Stimulated activated effector memory CD8-positive, alpha-beta T cell treated with anti-CD3 and anti-CD28 coated beads, Interleukin-12 subunit alpha, Interleukin-12 subunit beta, amount 100 ng/mL, for 72 hours (primary cell): ENCODE data around the gene INTS7.
"Not testable (repeated sequence)": the region's sequence is repeated elsewhere in the genome, so short reads cannot be mapped to it uniquely, and the experiment has no call there.

Experiments used
- ATAC-seq: fragments of 150-1000 bp; cut with Tn5 transposase; 2 replicates; pipeline ENCODE4 v1.10.0; 2021
- DNase-seq, 2 donors: peaks; one replicate each; pipeline ENCODE4 v3.0.0; 2021 to 2022; ENCODE audit warnings: low spot score in 2 of 2
- H3K27ac Mint-ChIP-seq: one replicate; pipeline ENCODE4 v1.8.0; 2022; ENCODE audit warnings: mild to moderate bottlenecking, mixed read lengths
- H3K36me3 Mint-ChIP-seq: one replicate; pipeline ENCODE4 v1.8.0; 2022; ENCODE audit warnings: mild to moderate bottlenecking, mixed read lengths
- H3K4me1 Mint-ChIP-seq: one replicate; pipeline ENCODE4 v1.8.0; 2022; ENCODE audit warnings: mixed read lengths
- H3K4me3 Mint-ChIP-seq: one replicate; pipeline ENCODE4 v1.8.0; 2022; ENCODE audit warnings: mild to moderate bottlenecking, mixed read lengths
- H3K9me3 Mint-ChIP-seq: one replicate; pipeline ENCODE4 v1.8.0; 2022; ENCODE audit warnings: mixed read lengths

The INTS7 gene

DNA sequence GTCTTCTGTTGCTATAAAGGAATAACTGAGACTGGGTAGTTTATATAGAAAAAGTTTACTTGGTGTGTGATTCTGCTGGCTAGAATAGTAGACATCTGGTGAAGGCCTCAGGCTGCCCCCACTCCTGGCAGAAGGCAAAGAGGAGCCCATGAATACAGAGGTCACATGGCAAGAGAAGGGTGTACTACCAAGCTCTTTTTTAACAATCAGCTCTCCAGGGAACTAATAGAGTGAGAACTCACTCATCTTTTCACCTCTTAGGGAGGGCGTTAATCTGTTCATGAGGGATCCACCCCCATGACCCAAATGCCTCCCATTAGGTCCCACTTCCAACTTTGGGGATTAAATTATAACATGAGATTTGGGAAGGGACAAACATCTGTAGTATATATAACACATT lies 9.5 kb upstream of the INTS7 start:
- peaks cover 97% of the 10 kb centered on the region for H3K36me3 Mint-ChIP-seq
- DNase-seq: no peak

DNA sequence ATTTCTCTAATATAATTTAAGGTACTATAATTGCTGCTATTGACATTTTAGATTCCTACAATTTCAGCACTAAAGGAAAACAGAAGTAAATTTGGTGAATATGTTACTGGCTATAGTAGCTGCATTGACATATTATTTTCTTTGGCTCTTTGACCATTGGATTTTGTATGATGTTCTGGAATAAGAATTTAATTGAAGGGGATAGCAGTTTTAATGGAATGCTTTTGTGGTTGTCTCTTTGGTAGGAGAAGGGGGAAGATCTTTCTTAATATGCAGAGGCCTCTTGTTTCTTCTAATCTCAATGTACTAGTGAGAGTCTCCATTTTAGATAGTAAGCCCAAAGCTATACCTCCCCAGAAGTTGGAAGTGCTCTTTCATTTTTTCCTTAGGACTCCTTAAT lies 7.1 kb upstream of the INTS7 start:
- no peak overlapping the region for H3K27ac Mint-ChIP-seq
- peaks cover 24% of the 10 kb centered on the region for H3K4me1 Mint-ChIP-seq
- ATAC-seq (no peak), DNase-seq (no peak)
- no peak overlapping the region for H3K4me3 Mint-ChIP-seq
- peaks cover 97% of the 10 kb centered on the region for H3K36me3 Mint-ChIP-seq
- no peaks in the 10 kb centered on the region for H3K9me3 Mint-ChIP-seq

More for the DNA sequence above, 9.5 kb upstream of the INTS7 start:
- ATAC-seq: no peak
- H3K27ac Mint-ChIP-seq: no peak overlapping the region
- peaks cover 13% of the 10 kb centered on the region for H3K4me1 Mint-ChIP-seq
- H3K9me3 Mint-ChIP-seq: no peaks in the 10 kb centered on the region
- no peak overlapping the region for H3K4me3 Mint-ChIP-seq

DNA sequence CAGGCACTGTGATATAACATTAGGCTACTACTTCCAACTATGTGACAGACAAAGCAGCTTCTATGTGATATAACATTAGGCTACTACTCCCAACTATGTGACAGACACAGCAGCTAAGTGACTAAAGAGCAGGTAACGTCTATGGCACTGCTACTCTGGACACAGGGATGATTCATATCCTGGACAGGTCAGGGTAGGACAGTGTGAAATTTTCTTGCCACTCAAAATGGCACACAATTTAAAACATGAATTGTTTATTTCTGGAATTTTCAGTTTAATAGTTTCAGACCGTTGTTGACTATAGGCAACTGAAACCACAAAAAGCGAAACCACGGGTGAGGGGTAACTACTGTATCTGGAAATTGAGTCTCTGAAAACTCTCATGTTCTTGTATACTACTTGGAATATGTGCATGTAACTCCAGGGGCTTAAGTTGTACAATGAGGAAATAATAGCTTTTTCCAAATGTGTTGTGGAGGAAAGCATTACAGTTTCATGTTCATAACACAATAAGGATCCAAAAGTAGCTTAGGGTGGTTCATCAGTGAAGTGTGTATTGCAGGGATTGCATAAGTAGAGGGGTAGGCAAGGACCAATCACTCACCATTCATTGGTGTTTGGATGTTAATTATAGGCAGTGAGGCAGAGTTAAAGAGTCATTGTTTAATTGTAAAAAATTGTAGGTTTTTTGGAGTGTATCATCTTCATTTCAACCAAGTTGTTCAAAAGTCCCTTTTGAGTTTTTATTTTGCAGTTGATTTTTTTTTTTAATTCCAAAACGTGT lies 5.5 kb upstream of the INTS7 start:
- no peak for DNase-seq
- peaks cover 31% of the 10 kb centered on the region for H3K4me1 Mint-ChIP-seq
- H3K36me3 Mint-ChIP-seq: peaks cover 95% of the 10 kb centered on the region
- no peak overlapping the region for H3K27ac Mint-ChIP-seq
- H3K9me3 Mint-ChIP-seq: no peaks in the 10 kb centered on the region
- peak overlapping the region; percentile 15 for H3K4me3 Mint-ChIP-seq
- peak; percentile 47 for ATAC-seq

DNA sequence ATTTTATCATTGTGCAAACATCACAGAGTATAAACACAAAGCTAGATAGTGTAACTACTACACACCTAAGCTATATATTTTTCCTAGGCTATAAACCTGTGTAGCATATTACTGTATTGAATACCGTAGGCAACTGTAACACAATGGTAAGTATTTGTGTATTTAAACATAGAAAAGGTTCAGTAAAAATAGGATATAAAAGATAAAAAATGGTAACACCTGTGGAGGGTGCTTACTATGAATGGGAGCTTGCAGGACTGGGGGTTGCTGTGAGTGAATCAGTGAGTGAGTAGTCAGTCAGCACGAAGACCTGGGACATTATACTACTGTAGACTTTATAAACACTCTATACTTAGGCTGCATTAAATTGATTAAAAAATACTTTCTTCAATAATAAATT lies 4.3 kb upstream of the INTS7 start:
- no peak overlapping the region for H3K27ac Mint-ChIP-seq

DNA sequence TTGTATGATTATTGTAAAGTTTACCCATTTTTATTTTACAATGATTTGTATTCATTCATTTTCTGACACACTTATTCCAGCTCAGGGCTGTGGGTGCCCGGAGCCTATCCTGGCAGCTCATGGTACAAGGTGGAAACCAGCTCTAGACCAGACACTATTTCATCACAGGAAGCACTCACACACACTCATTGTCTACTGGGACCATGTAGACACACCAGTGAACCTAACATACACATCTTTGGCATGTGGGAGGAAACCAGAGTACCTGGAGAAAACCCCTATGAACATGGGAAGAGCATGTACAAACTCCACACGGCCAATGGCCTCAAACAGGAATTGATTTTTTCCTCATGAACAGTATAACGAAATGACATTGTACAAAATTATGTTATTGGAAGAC lies 2.5 kb upstream of the INTS7 start:
- Mint-ChIP-seq H3K4me1 (peaks cover 33% of the 10 kb centered on the region), H3K4me3 (peak overlapping the region; percentile 82)
- no peak for DNase-seq

More for the DNA sequence above, 4.3 kb upstream of the INTS7 start:
- H3K4me3 Mint-ChIP-seq: no peak overlapping the region
- ATAC-seq (no peak), DNase-seq (no peak)
- H3K9me3 Mint-ChIP-seq: no peaks in the 10 kb centered on the region
- peaks cover 95% of the 10 kb centered on the region for H3K36me3 Mint-ChIP-seq
- peaks cover 25% of the 10 kb centered on the region for H3K4me1 Mint-ChIP-seq

DNA sequence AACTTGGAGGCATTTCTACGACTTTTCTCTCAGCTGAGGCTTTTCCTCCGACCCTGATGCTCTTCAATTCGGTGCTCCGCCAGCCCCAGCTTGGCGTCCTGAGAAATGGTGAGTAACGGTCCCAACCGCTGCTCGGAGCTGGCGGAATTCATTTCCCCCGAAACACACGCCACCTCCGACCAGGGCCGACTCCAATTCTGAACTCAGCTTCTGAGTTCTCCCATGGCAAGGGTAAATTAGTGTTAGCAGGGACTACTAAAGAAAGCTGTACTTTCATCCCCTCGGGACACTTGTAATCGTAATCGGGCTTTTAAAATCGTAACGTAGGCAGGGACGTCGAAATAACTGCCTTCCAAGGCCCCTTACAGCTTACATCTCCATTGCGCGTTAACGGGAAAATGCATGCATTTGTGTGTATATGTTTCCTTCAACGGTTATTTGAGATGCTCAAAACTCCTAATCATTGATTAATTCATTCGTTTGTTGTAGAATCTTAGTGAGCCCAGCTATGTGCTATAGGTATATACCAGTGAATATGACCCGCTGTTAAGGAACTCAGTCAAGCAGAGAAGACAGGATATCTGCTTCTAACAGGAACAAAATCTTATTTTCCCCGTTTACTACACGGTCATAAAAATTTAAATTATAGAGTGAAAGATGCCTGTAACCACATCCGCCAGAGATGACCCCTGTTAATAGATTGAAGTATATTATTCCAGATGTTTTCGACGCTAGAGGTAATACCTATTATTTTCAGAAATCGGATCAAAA lies 663 bp upstream of the INTS7 start:
- DNase-seq (no peak), ATAC-seq (peak; percentile 19)
- Mint-ChIP-seq H3K9me3 (no peaks in the 10 kb centered on the region), H3K4me3 (peak overlapping the region; percentile 82), H3K36me3 (peaks cover 70% of the 10 kb centered on the region), H3K4me1 (peaks cover 51% of the 10 kb centered on the region), H3K27ac (peak overlapping the region; percentile 97)

More for the DNA sequence above, 2.5 kb upstream of the INTS7 start:
- peaks cover 85% of the 10 kb centered on the region for H3K36me3 Mint-ChIP-seq
- peak overlapping the region; percentile 27 for H3K27ac Mint-ChIP-seq
- H3K9me3 Mint-ChIP-seq: no peaks in the 10 kb centered on the region
- ATAC-seq: no peak

DNA sequence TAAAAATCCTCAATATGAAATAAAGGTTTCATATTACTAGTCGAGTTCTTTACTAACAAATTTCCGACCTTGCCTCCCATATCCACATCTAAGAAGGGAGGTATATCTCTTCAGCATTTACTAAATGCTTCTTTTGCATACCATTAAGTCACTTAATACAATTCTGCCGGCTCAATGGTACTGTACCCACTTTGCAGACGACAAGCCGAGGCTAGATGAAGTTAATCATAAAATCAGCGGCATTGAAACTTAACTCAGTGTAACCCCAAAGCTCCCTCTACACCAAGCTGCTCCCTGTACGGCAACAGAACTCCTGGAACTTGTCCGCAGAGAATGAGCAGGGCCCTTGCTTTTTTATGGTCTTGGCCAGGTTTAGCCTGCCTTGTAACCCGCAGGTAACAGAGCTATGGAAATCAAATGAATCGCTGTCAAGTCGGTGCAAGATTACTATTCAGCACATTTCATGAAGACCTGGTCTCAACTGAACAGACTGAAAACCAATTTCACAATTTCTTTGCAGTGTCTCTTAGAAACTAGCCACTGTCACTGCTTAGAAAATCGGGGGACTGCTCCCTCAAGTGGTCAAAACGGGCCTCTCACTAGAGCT lies 738 bp downstream of the INTS7 start:
- peak overlapping the region; percentile 82 for H3K4me3 Mint-ChIP-seq
- peak overlapping the region; percentile 97 for H3K27ac Mint-ChIP-seq
- ATAC-seq (no peak), DNase-seq (no peak)
- no peaks in the 10 kb centered on the region for H3K9me3 Mint-ChIP-seq
- peaks cover 66% of the 10 kb centered on the region for H3K36me3 Mint-ChIP-seq
- H3K4me1 Mint-ChIP-seq: peaks cover 54% of the 10 kb centered on the region

DNA sequence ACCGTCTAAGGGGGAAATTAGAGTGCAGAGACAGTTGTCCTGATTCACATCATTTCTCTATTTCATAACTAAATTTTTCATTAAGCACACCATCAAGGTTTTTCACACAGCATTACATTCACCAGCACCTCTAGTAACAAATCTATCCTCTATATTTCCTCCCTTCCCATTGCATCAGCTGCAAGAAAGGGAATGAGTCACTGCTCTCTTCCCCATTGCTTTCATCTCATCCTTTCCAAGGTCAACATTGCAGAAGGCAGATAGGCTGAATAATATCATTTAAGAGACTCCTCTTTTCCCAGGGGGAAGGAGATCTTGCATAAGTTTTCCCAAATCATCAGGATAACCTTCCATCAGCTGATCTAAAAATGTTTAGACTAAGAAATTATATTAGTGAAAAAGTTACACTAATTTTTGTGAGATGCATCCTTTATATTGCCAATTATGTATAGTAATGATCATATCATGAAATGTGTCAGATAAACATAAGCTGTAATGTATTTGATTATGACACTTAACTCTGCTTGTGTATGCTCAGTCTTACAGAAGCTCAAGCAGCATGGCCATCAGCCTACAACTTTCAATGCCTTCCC lies 4.3 kb downstream of the INTS7 start:
- H3K9me3 Mint-ChIP-seq: no peaks in the 10 kb centered on the region
- peak overlapping the region; percentile 49 for H3K27ac Mint-ChIP-seq
- peaks cover 49% of the 10 kb centered on the region for H3K4me1 Mint-ChIP-seq
- H3K36me3 Mint-ChIP-seq: peaks cover 32% of the 10 kb centered on the region
- no peak overlapping the region for H3K4me3 Mint-ChIP-seq
- ATAC-seq (no peak), DNase-seq (no peak)

DNA sequence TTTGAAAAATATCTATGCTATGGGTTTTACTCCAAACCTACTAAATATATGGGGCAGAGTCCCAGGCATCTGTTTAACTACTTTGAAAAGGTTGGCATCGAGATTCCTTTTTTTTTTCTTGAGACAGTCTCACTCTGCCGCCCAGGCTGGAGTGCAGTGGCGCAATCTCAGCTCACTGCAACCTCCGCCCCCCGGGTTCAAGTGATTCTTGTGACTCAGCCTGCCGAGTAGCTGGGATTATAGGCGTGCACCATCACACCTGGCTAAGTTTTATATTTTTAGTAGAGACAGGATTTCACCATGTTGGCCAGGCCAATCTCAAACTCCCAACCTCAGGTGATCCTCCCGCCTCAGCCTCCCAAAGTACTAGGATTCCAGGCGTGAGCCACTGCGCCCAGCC lies 7.6 kb downstream of the INTS7 start:
- H3K27ac Mint-ChIP-seq, ATAC-seq, DNase-seq, H3K4me3 Mint-ChIP-seq, H3K36me3 Mint-ChIP-seq, H3K9me3 Mint-ChIP-seq: not testable (repeated sequence)
- peaks cover 39% of the 10 kb centered on the region for H3K4me1 Mint-ChIP-seq

DNA sequence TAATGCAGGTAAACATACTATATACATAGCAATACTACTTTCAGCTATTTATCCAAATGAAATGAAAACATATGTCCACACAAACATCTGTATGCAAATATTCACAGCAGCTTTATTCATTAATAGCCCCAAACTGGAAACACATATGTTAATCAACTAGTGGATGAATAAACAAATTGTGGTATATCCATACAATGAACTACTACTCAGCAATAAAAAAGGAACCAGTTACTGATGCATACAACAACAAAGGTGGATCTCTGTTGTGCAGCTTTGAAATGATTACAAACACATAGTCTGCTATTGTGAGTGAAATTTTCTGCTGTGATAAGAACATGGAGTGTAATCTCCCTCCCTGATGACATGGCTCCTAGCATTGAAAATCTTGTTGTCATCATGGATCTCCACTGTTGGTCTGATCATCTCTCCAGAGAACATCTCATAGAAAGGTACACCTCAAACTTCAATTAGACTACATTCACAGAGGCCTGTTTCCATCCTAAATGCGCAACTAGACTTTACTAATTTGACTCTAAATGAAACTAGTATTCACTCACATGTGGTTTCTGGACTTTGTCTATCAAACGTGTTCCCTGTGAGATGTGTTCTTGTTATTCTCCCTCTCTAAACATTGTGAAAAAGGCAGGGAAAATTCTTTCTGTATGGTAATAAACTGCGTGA lies 10.7 kb downstream of the INTS7 start:
- Mint-ChIP-seq H3K4me1 (peaks cover 13% of the 10 kb centered on the region), H3K36me3 (no peaks in the 10 kb centered on the region)
- no peak for ATAC-seq

DNA sequence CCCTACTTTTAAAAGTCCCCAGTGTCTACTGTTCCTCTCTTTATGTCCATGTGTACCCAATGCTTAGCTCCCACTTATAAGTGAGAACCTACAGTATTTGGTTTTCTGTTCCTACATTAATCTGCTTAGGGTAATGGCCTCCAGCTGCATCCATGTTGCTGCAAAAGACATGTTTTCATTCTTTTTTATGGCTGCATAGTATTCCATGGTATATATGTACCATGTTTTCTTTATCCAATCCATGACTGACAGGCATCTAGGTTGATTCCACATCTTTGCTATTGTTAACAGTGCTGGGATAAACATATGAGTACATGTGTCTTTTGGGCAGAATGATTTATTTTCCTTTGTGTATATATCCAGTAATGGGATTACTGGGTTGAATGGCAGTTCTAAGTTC lies 12.4 kb downstream of the INTS7 start:
- not testable (repeated sequence) for ATAC-seq

More for the DNA sequence above, 10.7 kb downstream of the INTS7 start:
- H3K27ac Mint-ChIP-seq: no peak overlapping the region
- no peak for DNase-seq
- H3K9me3 Mint-ChIP-seq: no peaks in the 10 kb centered on the region
- H3K4me3 Mint-ChIP-seq: no peak overlapping the region

DNA sequence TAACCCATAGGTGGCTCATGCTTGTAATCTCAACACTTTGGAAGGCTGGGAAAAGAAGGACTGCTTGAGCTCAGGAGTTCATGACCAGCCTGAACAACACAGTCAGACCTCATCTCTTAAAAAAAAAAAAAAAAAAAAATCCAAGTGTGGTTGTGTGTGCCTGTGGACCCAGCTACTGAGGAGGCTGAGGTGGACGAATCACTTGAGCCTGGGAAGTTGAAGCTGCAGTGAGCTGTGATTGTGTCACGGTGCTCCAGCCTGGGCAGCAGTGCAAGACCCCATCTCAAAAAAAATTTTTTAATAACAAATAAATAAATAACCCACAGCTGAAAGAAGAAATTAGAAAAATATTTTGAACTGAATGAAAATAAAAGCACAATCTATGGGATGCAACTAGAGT lies 13.8 kb downstream of the INTS7 start:
- DNase-seq (no peak), ATAC-seq (no peak)
- Mint-ChIP-seq H3K4me3 (no peak overlapping the region), H3K4me1 (peaks cover 3% of the 10 kb centered on the region), H3K27ac (no peak overlapping the region), H3K9me3 (no peaks in the 10 kb centered on the region), H3K36me3 (peaks cover 18% of the 10 kb centered on the region)

More for the DNA sequence above, 12.4 kb downstream of the INTS7 start:
- peaks cover 10% of the 10 kb centered on the region for H3K36me3 Mint-ChIP-seq
- not testable (repeated sequence) for H3K4me1 Mint-ChIP-seq, H3K27ac Mint-ChIP-seq, DNase-seq, H3K9me3 Mint-ChIP-seq, H3K4me3 Mint-ChIP-seq

DNA sequence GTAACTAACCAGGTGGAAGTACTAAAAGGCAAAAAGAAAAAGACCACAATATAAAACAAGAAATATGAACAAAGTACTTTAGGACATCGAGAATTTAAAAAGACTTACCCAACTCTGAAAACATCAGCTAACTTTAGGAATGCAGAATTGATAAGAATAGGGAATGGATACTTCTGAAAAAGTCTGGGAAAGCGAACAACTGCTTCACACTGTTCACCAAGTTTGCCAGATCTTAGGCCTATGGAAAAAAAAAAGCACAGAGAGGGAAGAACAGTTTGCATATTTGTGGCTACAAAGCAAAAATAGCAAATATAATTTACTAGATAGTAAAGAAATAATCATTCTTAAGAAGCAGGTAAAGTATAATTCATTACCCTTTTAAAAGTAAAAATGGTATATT lies 14.4 kb downstream of the INTS7 start:
- Mint-ChIP-seq H3K36me3 (peaks cover 24% of the 10 kb centered on the region), H3K27ac (no peak overlapping the region), H3K9me3 (no peaks in the 10 kb centered on the region), H3K4me3 (no peak overlapping the region), H3K4me1 (no peaks in the 10 kb centered on the region)
- no peak for DNase-seq
- ATAC-seq: no peak

DNA sequence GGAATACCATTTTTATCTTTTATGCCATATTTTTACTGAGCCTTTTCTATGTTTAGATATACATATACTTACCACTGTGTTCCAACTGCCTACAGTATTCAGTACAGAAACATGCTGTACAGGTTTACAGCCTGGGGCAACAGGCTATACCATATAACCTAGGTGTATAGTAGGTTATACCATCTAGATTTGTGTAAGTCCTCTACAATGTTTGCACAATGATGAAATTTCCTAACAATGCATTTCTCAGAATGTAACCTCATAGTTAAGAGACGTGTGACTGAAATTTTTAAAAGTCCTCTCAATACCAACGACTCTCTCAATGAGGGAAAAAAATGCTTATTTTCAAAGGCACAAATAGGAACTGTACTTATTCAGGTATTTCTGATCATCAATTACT lies 21.7 kb downstream of the INTS7 start:
- no peak overlapping the region for H3K4me3 Mint-ChIP-seq
- H3K36me3 Mint-ChIP-seq: peaks cover 29% of the 10 kb centered on the region
- no peaks in the 10 kb centered on the region for H3K9me3 Mint-ChIP-seq
- H3K4me1 Mint-ChIP-seq: no peaks in the 10 kb centered on the region
- ATAC-seq (no peak), DNase-seq (no peak)
- no peak overlapping the region for H3K27ac Mint-ChIP-seq
